Measurements from ENCODE around the gene WNT5B. TPM values are rescaled to one million over a fixed set of nuclear protein-coding genes. Genes with fewer than 3 reads are reported as not detected.
A peak's percentile ranks its signal among the peaks of the same experiment; 100 is the strongest.
"Not testable (repeated sequence)": the region's sequence is repeated elsewhere in the genome, so short reads cannot be mapped to it uniquely, and the experiment has no call there.

WNT5B gene
- total RNA-seq, 1 experiment from 2014 or later = 13.5 TPM

DNA sequence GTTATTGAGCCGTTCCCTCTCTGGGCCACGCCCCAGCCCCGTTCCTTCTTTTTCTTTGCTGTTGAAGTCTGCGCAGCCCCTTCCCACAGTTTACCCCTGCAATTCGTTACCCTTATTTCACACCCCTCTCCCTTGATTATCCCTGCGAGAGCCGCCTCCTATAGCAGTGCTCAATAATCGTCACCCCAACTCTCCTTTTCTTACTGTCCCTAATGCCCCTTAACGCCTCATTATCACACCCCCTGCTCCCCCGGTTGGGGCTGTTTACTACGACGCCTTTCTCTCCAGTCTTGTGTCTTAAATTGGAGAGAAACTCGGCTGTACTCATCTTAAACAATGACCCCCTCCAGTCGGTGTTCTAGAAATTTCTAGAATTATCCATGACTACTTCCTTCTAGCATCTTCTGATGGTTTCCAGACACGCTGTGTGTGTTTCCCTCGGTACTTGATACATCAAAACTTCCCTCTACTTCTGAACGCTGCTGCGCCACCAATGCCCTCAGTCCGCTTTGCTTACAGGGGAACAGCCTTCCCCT is 33.9 kb upstream of the WNT5B start:
- in situ Hi-C loops (cut with HindIII; ENCODE audit: low sequenced_read_pairs) = no loop called here

DNA sequence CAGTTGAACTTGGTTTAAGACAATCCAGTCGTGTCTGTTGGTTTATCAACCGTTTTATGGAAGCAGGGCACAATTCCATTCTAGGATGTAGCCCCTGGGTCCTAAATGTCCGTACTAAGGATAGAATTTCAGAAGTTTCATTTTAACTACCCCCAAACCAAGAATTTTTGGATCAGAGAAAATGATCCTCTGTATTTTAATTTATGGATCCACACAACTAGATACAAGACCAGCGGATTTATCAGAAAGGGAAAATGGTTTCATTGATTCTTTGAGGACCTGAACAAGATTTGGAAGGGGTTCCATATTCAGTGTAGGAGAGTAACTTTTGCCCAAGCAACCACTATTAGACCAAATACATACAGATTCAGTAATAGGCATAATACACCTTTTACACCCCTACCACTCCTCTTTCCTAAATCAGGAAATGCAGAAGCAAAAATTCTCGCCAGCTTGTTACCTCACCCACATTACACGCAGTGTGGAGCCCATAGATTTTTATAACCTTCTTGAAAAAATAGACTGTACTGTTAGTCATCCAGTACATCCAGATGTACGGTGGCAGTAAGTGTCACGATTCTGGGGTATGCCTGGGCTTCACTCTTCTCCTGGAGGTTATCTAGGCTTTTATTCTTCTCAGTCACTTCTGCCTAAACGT is 33.2 kb upstream of the WNT5B start:
- DNase-seq (ENCODE audit: low spot score) = no peak
- in situ Hi-C loops (cut with HindIII; ENCODE audit: low sequenced_read_pairs) = no loop called here

More for the DNA sequence above, 33.9 kb upstream of the WNT5B start:
- DNase-seq (ENCODE audit: low spot score) = peak; percentile 75

DNA sequence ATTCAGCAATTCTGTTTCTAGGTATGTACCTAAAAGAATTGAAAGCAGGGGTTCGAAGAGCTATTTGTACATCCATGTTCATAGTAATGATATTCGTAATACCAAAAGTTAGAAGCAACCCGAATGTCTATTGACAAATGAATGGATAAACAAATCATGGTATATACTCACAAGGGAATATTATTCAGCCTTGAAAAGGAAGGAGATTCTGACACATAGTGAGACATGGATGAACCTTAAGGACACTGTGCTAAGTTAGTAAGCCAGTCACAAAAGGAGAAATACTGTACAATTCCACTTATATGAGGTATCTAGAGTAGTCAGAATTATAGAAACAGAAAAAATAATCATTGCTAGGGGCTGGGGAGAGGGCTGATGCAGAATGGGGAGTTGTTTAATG is 30.3 kb upstream of the WNT5B start:
- no peak for DNase-seq (ENCODE audit: low spot score)

DNA sequence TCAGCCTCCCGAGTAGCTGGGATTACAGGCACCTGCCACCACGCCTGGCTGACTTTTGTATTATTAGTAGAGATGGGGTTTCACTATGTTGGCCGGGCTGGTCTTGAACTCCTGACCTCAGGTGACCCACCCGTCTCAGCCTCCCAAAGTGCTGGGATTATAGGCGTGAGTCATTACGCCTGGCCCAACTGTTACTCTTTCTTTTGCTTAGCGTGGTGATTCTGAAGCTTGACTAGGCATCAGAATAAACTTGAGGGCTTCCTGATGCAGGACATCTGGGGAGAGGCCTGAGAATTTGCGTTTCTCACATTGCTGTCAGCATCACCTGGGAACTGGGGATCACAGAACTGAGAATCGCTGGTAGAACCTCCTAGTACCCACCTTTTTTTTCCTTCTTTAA is 26.3 kb upstream of the WNT5B start:
- in situ Hi-C loops (cut with HindIII; ENCODE audit: low sequenced_read_pairs); DNase-seq (ENCODE audit: low spot score): not testable (repeated sequence)

More for the DNA sequence above, 30.3 kb upstream of the WNT5B start:
- in situ Hi-C loops (cut with HindIII; ENCODE audit: low sequenced_read_pairs) = no loop called here

DNA sequence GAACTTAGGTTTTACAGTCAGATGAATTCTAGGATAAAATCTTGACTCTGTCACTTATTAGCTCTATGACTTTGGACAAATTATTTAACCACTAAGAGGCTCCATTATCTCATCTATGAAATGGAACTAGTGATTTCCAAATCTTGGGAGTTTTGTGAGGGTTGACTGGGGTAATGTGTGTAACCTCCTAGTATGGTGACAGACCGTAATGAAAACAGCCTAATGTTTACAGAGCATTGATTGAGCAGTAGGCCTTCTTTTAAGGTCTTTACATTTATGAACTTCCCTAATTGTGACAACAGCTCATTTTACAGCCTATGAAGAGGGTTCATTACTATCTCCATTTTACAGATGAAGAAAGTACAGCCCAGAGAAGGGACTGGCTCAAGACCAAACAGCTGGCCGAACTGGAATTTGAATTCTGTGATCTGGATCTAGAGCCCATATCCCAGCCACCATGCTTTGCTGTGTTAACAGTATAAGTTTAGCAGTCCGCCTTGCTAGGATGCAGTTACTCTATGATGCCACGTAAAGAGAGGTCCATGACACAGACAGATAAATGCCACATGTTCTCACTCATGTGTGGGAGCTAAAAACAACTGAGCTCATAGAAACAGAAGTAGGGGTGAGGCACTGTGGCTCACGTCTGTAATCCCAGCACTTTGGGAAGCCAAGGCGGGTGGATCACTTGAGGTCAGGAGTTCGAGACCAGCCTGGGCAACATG is 25.6 kb upstream of the WNT5B start:
- in situ Hi-C loops (cut with HindIII; ENCODE audit: low sequenced_read_pairs) = no loop called here

DNA sequence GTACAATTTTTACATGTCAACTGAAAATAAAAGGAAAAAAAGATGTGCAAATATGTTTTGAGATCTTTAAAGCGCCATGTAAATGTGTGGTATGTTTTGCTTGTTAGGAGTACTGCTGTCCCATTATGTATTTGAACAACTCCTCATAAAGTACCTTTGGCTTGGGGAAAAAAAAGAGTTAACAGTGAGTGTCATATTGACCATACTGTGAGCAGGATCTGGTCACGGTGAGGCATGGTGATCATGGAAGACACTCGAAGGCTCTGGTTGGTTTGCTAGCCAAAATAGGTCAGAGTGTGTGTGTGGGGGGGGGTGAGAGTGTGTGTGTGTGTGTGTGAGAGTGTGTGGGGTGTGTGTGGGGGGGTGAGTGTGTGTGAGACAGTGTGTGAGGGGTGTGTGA is 24.6 kb upstream of the WNT5B start:
- no peak for DNase-seq (ENCODE audit: low spot score)
- in situ Hi-C loops (cut with HindIII; ENCODE audit: low sequenced_read_pairs) = no loop called here

More for the DNA sequence above, 25.6 kb upstream of the WNT5B start:
- DNase-seq (ENCODE audit: low spot score) = no peak

DNA sequence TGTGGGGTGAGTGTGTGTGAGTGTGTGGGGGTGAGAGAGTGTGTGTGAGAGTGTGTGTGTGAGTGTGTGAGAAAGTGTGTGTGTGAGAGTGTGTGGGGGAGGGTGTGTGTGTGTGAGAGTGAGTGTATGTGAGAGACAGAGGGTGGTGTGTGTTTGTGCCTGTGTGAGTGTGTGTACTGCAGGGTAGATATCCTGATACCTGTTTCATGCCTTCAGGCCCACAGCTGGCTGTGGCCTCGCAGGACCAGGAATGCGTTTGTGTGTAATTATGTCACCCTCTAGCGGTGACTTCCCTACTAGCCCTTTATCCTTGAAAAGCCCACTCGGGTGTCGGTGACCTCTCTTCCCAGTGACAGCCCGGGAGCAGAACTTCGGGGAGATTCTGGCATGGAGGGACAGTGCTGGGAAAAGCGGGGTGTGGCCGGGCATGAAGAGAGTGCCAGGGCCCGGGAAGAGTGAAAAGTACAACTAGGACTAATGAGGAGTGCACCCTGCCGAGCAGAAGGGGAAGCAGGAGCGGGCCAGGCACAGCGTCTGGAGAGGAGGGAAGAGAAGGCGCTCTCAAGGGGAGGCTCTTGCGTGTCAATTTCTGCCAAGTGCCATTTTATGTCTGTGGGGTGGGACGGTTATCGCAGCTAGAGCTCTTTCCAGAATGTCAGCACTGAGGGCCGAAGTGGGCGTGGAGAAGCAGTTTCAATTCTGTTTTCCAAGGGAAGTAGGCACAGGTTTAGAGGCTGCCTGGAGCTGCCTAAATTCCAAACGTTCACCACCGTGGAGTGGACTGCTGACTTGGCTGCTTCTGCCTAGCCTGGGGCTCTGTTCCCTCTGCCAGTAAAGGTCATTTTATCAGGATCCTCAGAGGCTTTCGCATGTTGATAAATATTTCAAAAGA is 23.7 kb upstream of the WNT5B start:
- in situ Hi-C loops (cut with HindIII; ENCODE audit: low sequenced_read_pairs) = no loop called here
- peak; percentile 77 for DNase-seq (ENCODE audit: low spot score)

DNA sequence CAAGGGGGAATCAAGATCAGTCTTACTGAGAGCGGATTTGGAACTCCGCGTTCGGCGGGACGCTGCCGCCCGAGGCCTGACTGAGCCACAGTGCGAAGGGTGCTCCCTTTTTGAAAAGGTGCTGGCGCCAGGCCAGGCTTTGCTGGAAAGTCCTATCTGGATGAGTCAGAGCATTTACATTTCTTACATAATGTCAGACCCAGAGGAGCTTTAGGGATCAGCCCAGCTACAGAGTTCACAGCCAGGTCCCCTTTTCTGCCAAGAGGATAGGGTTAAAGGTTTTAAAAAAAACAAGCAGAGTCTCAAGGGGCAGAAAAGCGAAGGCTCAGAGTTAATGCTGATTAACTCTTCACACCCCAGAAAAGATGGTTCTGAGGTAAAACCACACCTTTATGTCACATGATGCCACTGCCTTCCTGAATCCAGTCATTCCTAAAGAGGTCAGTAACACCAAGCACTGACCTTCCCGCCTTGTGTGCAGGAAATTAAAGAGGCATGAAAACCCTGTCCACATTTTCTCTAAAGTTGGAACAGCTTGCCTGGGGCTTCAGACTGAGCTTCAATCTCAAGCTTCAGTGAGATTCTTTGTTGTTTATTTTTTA is 22.9 kb upstream of the WNT5B start:
- in situ Hi-C loops (cut with HindIII; ENCODE audit: low sequenced_read_pairs) = no loop called here
- peak; percentile 59 for DNase-seq (ENCODE audit: low spot score)

DNA sequence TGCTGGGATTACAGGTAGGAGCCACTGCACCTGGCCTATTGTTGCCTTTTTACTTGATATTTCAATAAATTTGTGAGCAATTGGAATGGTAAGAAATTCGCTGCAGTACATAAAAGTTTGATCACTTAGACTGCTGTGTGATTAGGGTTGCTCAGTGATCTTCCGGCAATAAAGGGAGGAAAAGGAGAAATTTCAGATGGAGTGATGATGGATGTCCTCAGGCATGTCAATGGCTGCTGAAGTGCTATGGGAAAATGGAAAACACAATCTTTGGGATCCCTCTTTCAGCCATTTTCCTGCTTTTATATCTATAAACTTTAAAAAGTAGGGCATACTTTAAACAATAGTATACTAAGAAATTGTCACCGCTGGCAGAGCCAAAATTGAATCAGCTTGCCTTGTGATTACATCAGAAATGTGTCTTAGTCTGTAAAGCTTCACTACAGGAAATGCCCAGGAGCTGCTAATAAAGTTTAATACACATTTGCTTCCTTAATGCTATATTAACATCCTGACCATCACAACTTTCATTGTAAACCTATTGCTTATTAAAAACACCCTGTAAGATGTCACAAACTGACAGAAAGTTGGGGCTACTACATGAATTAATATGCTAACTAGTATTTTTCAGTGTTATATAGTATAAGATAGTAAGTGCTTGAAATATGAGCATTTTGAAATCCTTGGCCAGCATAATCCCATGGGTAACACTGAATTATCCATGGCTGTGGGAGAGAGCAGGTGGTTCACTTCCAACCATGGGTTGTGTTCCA is 20.9 kb upstream of the WNT5B start:
- in situ Hi-C loops (cut with HindIII; ENCODE audit: low sequenced_read_pairs) = no loop called here
- no peak for DNase-seq (ENCODE audit: low spot score)

DNA sequence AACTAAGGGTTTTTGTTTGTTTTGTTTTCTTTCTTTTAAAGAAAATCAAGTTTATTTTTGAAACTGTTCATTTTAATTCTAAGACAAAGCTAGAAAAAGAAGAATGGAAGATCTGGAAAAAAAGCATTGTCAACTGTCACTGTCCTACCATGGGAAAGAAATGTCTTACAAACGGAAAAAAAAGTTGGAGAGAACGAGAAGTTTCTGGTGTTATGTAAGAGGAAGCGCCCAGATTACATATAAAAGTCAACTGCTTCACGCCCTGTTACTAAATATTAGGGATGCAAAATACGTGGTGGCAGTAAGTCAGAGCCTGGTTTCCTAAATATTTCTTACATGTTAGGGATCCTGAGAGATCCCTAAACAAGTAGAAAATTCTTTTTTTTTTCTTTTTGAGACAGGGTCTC is 20.3 kb upstream of the WNT5B start:
- no peak for DNase-seq (ENCODE audit: low spot score)
- in situ Hi-C loops (cut with HindIII; ENCODE audit: low sequenced_read_pairs) = no loop called here

DNA sequence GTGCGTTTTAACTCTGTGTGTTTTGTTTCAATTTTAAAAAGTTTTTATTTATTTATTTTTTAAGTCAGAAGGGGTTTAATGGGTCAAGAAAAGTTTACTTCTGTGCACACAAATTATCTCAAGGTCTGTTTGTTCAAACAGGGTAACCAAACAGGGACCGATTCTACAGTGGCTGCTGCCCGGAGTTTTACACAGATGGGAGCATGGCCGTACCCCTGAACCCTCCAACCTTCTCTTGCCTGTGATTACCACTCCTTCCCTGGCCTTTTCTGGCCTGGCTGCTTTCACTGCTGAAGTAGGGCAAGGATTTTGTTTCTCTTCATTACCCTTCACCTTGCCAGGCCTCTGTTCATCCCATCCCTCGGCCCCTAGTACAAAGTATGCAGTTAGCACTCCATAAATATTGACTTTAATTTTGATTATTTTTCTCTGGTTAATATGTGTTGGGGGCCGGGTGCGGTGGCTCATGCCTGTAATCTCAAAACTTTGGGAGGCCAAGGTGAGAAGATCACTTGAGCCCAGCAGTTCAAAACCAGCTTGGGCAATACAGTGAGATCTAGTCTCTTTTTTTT is 18.9 kb upstream of the WNT5B start:
- no peak for DNase-seq (ENCODE audit: low spot score)
- in situ Hi-C loops (cut with HindIII; ENCODE audit: low sequenced_read_pairs) = no loop called here

DNA sequence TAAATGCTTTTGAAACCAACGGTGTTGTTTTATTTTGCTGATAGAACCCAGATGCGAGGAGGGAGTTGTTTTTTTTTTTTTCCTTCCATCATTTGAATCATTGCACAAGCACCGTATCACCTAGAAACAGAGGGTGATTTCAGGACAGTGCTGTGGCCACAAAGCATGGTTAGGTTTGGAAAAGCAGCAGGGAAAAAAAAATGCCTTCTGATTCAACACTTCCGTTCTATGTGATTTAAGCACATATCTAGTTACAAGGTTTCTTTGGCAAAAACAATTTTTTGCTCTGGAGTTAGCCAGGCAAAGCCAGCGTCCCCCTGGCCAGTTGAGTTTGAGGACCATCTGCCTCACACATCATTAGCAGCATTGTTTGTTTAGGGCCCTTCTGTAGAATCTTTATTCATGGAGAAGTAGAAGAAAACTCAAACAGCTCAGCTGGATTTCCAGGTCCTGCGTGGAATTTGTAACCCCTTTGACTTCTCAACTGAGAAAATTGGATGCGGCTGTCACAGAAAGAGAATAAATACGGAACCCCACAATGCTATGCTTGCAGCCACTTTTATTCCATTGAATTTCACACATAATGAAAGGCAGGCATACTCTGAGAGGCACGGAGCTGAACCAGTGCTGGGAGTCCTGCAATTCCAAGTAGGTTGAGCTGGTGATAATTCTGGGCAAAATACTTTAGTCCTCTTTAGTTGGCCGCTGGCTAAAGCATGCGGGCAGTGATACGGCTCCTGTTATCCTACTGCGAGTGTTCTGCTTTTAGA is 17.0 kb upstream of the WNT5B start:
- in situ Hi-C loops (cut with HindIII; ENCODE audit: low sequenced_read_pairs) = no loop called here
- DNase-seq (ENCODE audit: low spot score) = no peak

DNA sequence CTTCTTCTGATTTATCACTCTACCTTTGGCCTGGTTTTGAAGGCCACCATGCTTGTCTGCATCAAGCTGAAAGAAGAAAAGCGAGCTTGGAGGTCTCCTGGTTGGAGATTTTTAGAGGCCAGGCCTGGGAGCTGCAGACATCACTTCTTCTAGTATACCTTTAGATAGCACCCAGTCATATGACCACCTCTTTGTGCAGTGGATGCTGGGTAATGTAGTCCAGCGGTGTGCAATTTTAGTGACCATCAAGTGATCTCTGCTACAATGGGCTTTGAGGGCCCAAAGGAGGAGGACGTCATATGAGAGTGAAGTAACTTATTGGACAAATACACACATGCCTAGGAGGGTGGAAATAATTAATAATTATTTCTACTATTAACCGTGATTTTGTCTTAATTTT is 15.2 kb upstream of the WNT5B start:
- no peak for DNase-seq (ENCODE audit: low spot score)
- in situ Hi-C loops (cut with HindIII; ENCODE audit: low sequenced_read_pairs) = no loop called here

DNA sequence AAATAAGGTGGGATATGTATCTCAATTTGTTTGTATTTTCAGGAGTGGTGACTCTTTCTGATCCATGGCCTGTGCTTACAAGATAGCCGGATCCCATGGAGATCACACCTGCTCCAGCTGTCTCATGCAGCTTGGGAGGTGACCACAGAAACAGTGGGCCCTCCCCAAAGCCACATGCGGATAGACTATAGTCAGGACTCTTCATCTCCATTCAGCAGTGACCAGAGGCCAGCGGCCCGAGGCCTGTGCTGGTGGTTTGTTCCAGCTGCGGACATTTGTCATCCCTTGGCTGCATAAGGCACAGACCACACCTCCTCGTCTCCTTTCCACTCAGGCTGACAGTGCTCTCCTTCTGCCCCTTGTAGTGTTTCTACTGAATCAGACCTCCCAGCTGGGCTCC is 14.7 kb upstream of the WNT5B start:
- in situ Hi-C loops (cut with HindIII; ENCODE audit: low sequenced_read_pairs) = no loop called here

DNA sequence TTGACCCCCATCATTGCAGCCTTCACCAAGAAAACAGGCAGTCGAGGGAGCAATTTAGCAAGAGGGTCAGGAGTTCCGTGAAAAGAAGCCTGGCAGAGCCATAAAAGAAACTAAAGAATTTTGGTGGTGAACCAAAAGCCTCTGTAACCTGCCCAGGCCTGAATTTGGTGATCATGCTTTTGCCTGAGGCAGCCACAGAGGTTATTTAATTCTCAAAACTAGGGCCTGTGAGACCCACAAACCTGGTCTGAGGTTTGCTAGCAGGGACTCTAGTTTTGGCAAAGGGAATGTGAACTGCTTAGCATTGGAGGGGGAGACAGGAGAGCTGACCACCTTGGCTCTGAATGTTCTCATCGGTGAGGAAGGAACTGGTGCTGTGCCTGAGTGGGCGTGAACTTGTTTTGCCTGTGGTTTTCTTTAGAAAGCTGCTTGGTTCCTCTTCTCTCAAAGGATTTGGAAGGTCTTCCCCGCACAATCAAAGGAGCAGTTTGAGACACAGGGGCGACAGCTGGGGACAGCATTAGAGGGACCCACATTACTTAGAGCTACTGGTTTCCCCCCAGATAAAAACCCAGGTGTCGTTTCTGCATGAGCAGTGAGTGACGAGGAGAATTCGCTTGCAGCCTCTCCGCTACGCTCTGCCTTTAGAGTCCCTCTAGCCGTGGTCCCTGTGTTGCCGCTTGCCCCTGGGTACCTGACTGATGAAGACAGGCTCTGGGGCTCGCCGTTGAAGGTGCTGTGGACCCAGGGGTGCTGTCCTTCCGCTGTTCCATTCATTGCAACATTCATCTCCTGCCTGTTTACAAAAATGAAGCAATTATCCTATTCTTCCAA is 12.6 kb upstream of the WNT5B start:
- in situ Hi-C loops (cut with HindIII; ENCODE audit: low sequenced_read_pairs) = no loop called here
- DNase-seq (ENCODE audit: low spot score) = no peak

More for the DNA sequence above, 14.7 kb upstream of the WNT5B start:
- no peak for DNase-seq (ENCODE audit: low spot score)

DNA sequence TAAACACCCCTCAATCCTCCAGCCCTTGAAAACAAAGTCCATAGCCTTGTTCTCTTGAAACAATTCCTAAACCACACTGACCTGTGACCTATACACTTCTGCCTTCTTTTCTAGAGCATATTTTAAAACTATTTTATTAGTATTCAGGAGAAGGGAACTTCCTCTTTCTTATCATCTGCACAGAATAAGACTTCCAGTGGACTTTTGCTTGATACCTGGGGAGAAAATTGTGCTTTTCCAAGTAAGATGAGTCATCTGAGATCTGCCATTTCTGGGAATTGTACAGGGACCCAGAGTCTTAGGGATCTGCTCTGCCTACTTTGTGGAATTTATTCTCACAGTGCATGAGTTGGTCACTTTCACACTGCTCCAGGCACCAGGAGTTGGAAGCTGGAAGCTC is 10.5 kb upstream of the WNT5B start:
- no peak for DNase-seq (ENCODE audit: low spot score)
- in situ Hi-C loops (cut with HindIII; ENCODE audit: low sequenced_read_pairs) = no loop called here

DNA sequence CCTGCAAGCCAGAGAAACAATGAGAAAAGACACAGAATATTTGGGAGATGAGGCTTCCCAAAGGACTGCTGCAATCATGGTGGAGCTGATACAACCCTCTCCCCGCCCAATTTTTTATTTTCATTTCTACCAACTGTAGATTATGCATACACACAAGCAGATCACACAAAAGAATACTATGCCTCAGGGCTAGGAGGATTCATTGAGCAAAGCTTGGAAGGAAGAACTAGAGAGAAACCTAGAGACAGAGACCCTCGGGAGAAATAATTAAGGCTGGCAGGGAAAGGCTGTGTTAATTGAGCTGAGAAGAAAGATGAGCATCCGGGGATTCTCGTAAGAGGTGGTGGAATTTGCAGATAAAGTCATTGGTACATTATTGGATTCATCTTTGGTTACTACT is 9.9 kb upstream of the WNT5B start:
- in situ Hi-C loops (cut with HindIII; ENCODE audit: low sequenced_read_pairs) = no loop called here
- DNase-seq (ENCODE audit: low spot score) = no peak

Measured in G401 (cell line).